ENCODE results near the gene NFAT5. TPM values are rescaled to one million over a fixed set of nuclear protein-coding genes. Genes with fewer than 3 reads are reported as not detected.

Gene NFAT5
- total and polyA plus RNA-seq, 2 donors (not counting 3 experiments of a cell fraction or from before 2014, with no cell fraction given) = 17.2 to 49.5 TPM

DNA sequence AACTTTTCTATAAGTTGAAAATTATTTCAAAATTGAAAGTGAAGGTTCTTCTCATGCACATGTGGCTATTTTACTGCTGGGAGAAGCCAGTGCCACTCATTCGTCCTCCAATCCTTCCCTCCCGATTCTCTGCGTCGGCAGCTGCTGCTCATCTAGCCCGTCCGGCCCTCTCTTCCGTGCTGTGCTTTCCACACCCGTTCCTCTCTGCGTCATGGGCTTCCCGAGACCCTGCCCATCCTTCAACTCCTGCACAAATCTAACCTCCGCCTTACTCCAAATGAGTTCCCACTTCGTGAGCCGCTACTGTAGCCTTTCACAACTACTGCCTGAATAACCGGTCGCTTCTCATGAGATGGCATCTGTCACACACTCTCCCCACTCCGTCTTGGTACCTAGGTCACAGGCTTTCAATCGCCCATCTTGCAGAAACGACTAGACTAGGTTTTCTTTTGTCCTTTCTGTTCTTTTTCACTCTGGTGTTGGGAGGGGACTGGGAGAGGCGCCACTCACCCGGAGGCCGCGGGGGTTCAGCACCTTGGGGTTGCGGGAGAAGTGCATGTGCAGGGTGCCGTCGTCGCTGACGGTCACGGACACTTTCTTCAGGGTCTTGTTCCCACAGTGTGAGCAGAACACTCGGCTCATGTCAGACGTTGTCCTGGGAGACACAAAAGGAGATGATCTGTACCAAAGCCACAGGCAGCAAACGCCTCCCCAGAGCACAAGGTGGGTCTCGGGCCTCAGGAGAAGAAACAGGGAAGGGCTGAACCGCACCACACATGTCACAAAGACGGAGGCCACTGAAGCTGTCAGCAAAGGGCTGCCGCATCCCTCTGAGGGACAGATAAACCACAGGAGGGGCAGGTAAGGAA, 178.8 kb downstream of the NFAT5 start:
- Histone ChIP-seq H2AFZ (ENCODE audit: low read depth, low read length) (no peak overlapping the region), H3K9me3 (replicated peaks; ENCODE audit: control insufficient read depth, insufficient read depth, low read length) (no peaks in the 10 kb centered on the region), H3K9me1 (replicated peaks; ENCODE audit: control insufficient read depth, extremely low read depth, insufficient read depth, low read length) (no peaks in the 10 kb centered on the region), H3K4me1 (ENCODE audit: control insufficient read depth, extremely low read depth, insufficient read depth, low read length) (peaks cover 7% of the 10 kb centered on the region), H3K9ac (replicated peaks; ENCODE audit: extremely low read depth, insufficient read depth, low read length) (no peak overlapping the region), H3K27ac (ENCODE audit: insufficient read depth, low read depth, low read length) (no peak overlapping the region), H3K36me3 (ENCODE audit: control insufficient read depth in 2 of 2, extremely low read depth in 1 of 2, insufficient read depth in 2 of 2, low read length in 2 of 2) (peaks cover 29 to 38% of the 10 kb centered on the region in 2 experiments), H3K4me3 (replicated peaks in 1 of 3; ENCODE audit: insufficient read depth in 1 of 3, low read depth in 1 of 3, low read length in 3 of 3) (no peak overlapping the region), H4K20me1 (replicated peaks; ENCODE audit: control insufficient read depth, extremely low read depth, insufficient read depth, low read length) (no peaks in the 10 kb centered on the region), H3K79me2 (ENCODE audit: control insufficient read depth, insufficient read depth, low read length) (peaks cover 10% of the 10 kb centered on the region), H3K4me2 (ENCODE audit: insufficient read depth, low read length) (no peak overlapping the region), H3K27me3 (ENCODE audit: control insufficient read depth in 2 of 2, insufficient read depth in 2 of 2, low read length in 2 of 2) (no peaks in the 10 kb centered on the region)
- intact Hi-C loops (cut with micrococcal nuclease) (no loop called here), dilution Hi-C loops (cut with MboI; ENCODE audit: extremely low pct_ligation_motif_present, low sequenced_read_pairs) (no loop called here)
- ChIA-PET POLR2A (no interaction called here), CTCF (interaction anchor here (1.4 kb wide), 1 partner anchor 10 kb away, joined by 8 read pairs; the partner anchor contains the start of gene NOB1)
- DNase-seq (ENCODE audit: low read depth, low spot score) (no peak), FAIRE-seq (no peak)
- no peak for TF ChIP-seq FOS (IDR thresholded peaks at IDR 0.05; ENCODE audit: borderline replicate concordance, insufficient read depth, low read length)
- no TSS peak for BruUV-seq (replicated peaks)

DNA sequence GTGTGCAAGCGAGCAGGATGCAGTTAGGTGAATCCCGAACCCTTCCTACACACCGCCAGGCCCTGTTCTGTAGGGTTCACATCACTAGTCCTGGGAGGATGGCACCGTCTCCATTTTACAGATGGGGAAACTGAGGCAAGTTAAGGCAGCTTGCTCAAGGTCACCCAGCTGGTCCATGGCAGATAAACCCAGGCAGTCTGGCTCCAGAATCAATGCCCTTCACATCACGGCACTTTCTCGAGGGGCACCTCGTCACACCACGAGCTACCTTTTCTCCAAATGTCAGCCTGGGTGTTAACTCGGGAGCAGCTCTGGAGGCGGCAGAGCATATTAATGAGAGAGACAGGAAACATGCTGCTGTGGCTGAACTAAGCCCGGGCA, 179.5 kb downstream of the NFAT5 start:
- H3K9me1 ChIP-seq (replicated peaks; ENCODE audit: control insufficient read depth, extremely low read depth, insufficient read depth, low read length) = no peaks in the 10 kb centered on the region
- H3K27me3 ChIP-seq (ENCODE audit: control insufficient read depth in 2 of 2, insufficient read depth in 2 of 2, low read length in 2 of 2) = no peaks in the 10 kb centered on the region
- intact Hi-C loops (cut with micrococcal nuclease) (no loop called here), dilution Hi-C loops (cut with MboI; ENCODE audit: extremely low pct_ligation_motif_present, low sequenced_read_pairs) (no loop called here)
- H3K27ac ChIP-seq (ENCODE audit: insufficient read depth, low read depth, low read length) = no peak overlapping the region
- H3K9me3 ChIP-seq (replicated peaks; ENCODE audit: control insufficient read depth, insufficient read depth, low read length) = no peaks in the 10 kb centered on the region
- H3K9ac ChIP-seq (replicated peaks; ENCODE audit: extremely low read depth, insufficient read depth, low read length) = no peak overlapping the region
- H3K79me2 ChIP-seq (ENCODE audit: control insufficient read depth, insufficient read depth, low read length) = peaks cover 10% of the 10 kb centered on the region
- H4K20me1 ChIP-seq (replicated peaks; ENCODE audit: control insufficient read depth, extremely low read depth, insufficient read depth, low read length) = no peaks in the 10 kb centered on the region
- H2AFZ ChIP-seq (ENCODE audit: low read depth, low read length) = no peak overlapping the region
- ChIA-PET CTCF (interaction anchor here (1.4 kb wide), 1 partner anchor 9 kb away, joined by 8 read pairs; the partner anchor contains the start of gene NOB1), POLR2A (no interaction called here)
- peaks cover 28 to 37% of the 10 kb centered on the region in 2 experiments for H3K36me3 ChIP-seq (ENCODE audit: control insufficient read depth in 2 of 2, extremely low read depth in 1 of 2, insufficient read depth in 2 of 2, low read length in 2 of 2)
- H3K4me2 ChIP-seq (ENCODE audit: insufficient read depth, low read length) = no peak overlapping the region
- no peak for FAIRE-seq
- no TSS peak for BruUV-seq (replicated peaks)
- no peak overlapping the region for H3K4me3 ChIP-seq (replicated peaks in 1 of 3; ENCODE audit: insufficient read depth in 1 of 3, low read depth in 1 of 3, low read length in 3 of 3)
- TF ChIP-seq GATA2 (IDR thresholded peaks at IDR 0.05; ENCODE audit: insufficient read depth, insufficient read length, low read depth, low read length) = no peak
- no peak for TF ChIP-seq JUN (IDR thresholded peaks at IDR 0.05; ENCODE audit: borderline replicate concordance, insufficient read depth, insufficient read length, low read depth)
- no peak for TF ChIP-seq POLR2AphosphoS5 (IDR thresholded peaks at IDR 0.05; ENCODE audit: insufficient read depth, low read depth, low read length)
- TF ChIP-seq, protein P1, sequence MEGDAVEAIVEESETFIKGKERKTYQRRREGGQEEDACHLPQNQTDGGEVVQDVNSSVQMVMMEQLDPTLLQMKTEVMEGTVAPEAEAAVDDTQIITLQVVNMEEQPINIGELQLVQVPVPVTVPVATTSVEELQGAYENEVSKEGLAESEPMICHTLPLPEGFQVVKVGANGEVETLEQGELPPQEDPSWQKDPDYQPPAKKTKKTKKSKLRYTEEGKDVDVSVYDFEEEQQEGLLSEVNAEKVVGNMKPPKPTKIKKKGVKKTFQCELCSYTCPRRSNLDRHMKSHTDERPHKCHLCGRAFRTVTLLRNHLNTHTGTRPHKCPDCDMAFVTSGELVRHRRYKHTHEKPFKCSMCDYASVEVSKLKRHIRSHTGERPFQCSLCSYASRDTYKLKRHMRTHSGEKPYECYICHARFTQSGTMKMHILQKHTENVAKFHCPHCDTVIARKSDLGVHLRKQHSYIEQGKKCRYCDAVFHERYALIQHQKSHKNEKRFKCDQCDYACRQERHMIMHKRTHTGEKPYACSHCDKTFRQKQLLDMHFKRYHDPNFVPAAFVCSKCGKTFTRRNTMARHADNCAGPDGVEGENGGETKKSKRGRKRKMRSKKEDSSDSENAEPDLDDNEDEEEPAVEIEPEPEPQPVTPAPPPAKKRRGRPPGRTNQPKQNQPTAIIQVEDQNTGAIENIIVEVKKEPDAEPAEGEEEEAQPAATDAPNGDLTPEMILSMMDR (IDR thresholded peaks at IDR 0.05; ENCODE audit: extremely low read depth in 1 of 2, insufficient read depth in 1 of 2, low read depth in 1 of 2, low read length in 2 of 2) = no peak
- TF ChIP-seq EZH2 (IDR thresholded peaks at IDR 0.05; ENCODE audit: borderline replicate concordance, low read depth, low read length, severe bottlenecking) = no peak
- TF ChIP-seq POLR2A (IDR thresholded peaks at IDR 0.05; ENCODE audit: low read depth, low read length) = no peak
- TF ChIP-seq, protein P2, sequence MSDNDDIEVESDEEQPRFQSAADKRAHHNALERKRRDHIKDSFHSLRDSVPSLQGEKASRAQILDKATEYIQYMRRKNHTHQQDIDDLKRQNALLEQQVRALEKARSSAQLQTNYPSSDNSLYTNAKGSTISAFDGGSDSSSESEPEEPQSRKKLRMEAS (IDR thresholded peaks at IDR 0.05; ENCODE audit: insufficient read depth, insufficient read length) = no peak
- no peak for TF ChIP-seq FOS (IDR thresholded peaks at IDR 0.05; ENCODE audit: borderline replicate concordance, insufficient read depth, low read length)
- TF ChIP-seq MYC (IDR thresholded peaks at IDR 0.05; ENCODE audit: low read depth, low read length) = no peak
- peaks cover 7% of the 10 kb centered on the region for H3K4me1 ChIP-seq (ENCODE audit: control insufficient read depth, extremely low read depth, insufficient read depth, low read length)
- no peak for DNase-seq (ENCODE audit: low read depth, low spot score)

Data from endothelial cell of umbilical vein (primary cell).